ENCODE data around the gene LMF1. TPM values are rescaled to one million over a fixed set of nuclear protein-coding genes. Genes with fewer than 3 reads are reported as not detected.

Gene LMF1
- total RNA-seq, 2 donors from 2014 or later = 86.1 to 87.5 TPM

- Histone ChIP-seq H3K4me1 (replicated peaks) (no peaks in the 10 kb centered on the region), H3K9me3 (no peaks in the 10 kb centered on the region), H3K4me3 (no peak overlapping the region), H3K27ac (no peak overlapping the region), H3K27me3 (replicated peaks; ENCODE audit: insufficient read depth) (no peaks in the 10 kb centered on the region), H3K36me3 (no peaks in the 10 kb centered on the region)
- intact Hi-C loops (cut with DNase I) = no loop called here
- no peak for DNase-seq (ENCODE audit: low spot score)
- 92% methylated on average over 23 of the region's 23 CpGs for WGBS
- TF ChIP-seq POLR2AphosphoS5 (IDR thresholded peaks at IDR 0.05) (no peak), POLR2A (IDR thresholded peaks at IDR 0.05) (no peak), CTCF (IDR thresholded peaks at IDR 0.05) (no peak)
Observed at GRCh38 chr16:872436-873242, 98.1 kb downstream of the LMF1 start.

- H3K27ac ChIP-seq = no peak overlapping the region
- no peak for DNase-seq (ENCODE audit: low spot score)
- no peak for TF ChIP-seq POLR2A (IDR thresholded peaks at IDR 0.05)
- no peak for TF ChIP-seq CTCF (IDR thresholded peaks at IDR 0.05)
- TF ChIP-seq POLR2AphosphoS5 (IDR thresholded peaks at IDR 0.05) = no peak
- no peaks in the 10 kb centered on the region for H3K4me1 ChIP-seq (replicated peaks)
- no peaks in the 10 kb centered on the region for H3K27me3 ChIP-seq (replicated peaks; ENCODE audit: insufficient read depth)
- H3K9me3 ChIP-seq = no peaks in the 10 kb centered on the region
- intact Hi-C loops (cut with DNase I) = no loop called here
- no peaks in the 10 kb centered on the region for H3K36me3 ChIP-seq
- no peak overlapping the region for H3K4me3 ChIP-seq
- 89% methylated on average over 30 of the region's 30 CpGs for WGBS
Observed at GRCh38 chr16:871562-872345, 99.0 kb downstream of the LMF1 start.

- H3K4me3 ChIP-seq = no peak overlapping the region
- H3K9me3 ChIP-seq = no peaks in the 10 kb centered on the region
- no peaks in the 10 kb centered on the region for H3K27me3 ChIP-seq (replicated peaks; ENCODE audit: insufficient read depth)
- no peak for TF ChIP-seq POLR2AphosphoS5 (IDR thresholded peaks at IDR 0.05)
- no peak for TF ChIP-seq POLR2A (IDR thresholded peaks at IDR 0.05)
- TF ChIP-seq CTCF (IDR thresholded peaks at IDR 0.05) = no peak
- H3K36me3 ChIP-seq = no peaks in the 10 kb centered on the region
- 93% methylated on average over 31 of the region's 31 CpGs for WGBS
- no peaks in the 10 kb centered on the region for H3K4me1 ChIP-seq (replicated peaks)
- no peak for DNase-seq (ENCODE audit: low spot score)
- intact Hi-C loops (cut with DNase I) = no loop called here
- no peak overlapping the region for H3K27ac ChIP-seq
Observed at GRCh38 chr16:870856-871561, 99.8 kb downstream of the LMF1 start.

- intact Hi-C loops (cut with DNase I) = no loop called here
- H3K36me3 ChIP-seq = no peaks in the 10 kb centered on the region
- DNase-seq (ENCODE audit: low spot score) = no peak
- TF ChIP-seq POLR2AphosphoS5 (IDR thresholded peaks at IDR 0.05) (no peak), CTCF (IDR thresholded peaks at IDR 0.05) (no peak), POLR2A (IDR thresholded peaks at IDR 0.05) (no peak)
- H3K4me1 ChIP-seq (replicated peaks) = no peaks in the 10 kb centered on the region
- H3K27me3 ChIP-seq (replicated peaks; ENCODE audit: insufficient read depth) = no peaks in the 10 kb centered on the region
- no peak overlapping the region for H3K4me3 ChIP-seq
- no peak overlapping the region for H3K27ac ChIP-seq
- WGBS = 96% methylated on average over 29 of the region's 32 CpGs
- no peaks in the 10 kb centered on the region for H3K9me3 ChIP-seq
Observed at GRCh38 chr16:869823-870641, 100.8 kb downstream of the LMF1 start.

All from prostate gland (tissue), 2 donors.